Activated naive CD8-positive, alpha-beta T cell treated with anti-CD3 and anti-CD28 coated beads, Interleukin-2, amount 50 U/mL, for 24 hours (primary cell): ENCODE data around the gene RXRA.

Experiments
- ATAC-seq: fragments of 150-1000 bp; cut with Tn5 transposase; one replicate; pipeline ENCODE4 v1.10.0; 2021
- DNase-seq: peaks from one replicate; pipeline ENCODE4 v3.0.0; 2021
- H3K27ac Mint-ChIP-seq: one replicate; pipeline ENCODE4 v1.8.0; 2021; ENCODE audit warnings: mild to moderate bottlenecking, mixed read lengths
- H3K27me3 Mint-ChIP-seq: one replicate; pipeline ENCODE4 v1.8.0; 2021; ENCODE audit warnings: mixed read lengths
- H3K36me3 Mint-ChIP-seq: one replicate; pipeline ENCODE4 v1.8.0; 2021; ENCODE audit warnings: low read depth, mixed read lengths
- H3K4me1 Mint-ChIP-seq: one replicate; pipeline ENCODE4 v1.8.0; 2021; ENCODE audit warnings: mixed read lengths
- H3K4me3 Mint-ChIP-seq: one replicate; pipeline ENCODE4 v1.8.0; 2021; ENCODE audit warnings: mild to moderate bottlenecking, moderate library complexity, mixed read lengths
- H3K9me3 Mint-ChIP-seq: one replicate; pipeline ENCODE4 v1.8.0; 2021; ENCODE audit warnings: mixed read lengths

The RXRA gene

DNA sequence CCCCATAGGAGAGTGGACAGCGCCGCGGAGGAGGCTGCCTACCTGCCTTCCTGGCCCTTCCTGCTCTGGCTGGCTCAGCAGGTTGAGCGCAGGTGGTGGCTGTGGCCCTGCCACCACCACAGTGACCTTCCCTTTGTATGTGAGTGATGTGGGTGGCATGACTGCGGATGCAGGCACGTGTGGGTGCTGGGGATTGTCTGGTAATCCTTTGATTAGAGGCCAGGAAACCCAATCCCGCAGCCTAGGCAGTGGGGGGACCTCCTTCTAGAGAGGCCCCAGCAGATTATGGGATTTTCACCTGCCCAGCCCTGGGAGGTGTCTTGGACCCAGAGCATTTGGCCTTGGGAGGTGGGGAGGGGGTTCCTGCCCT, 16.5 kb downstream of the RXRA start:
- ATAC-seq (no peak), DNase-seq (no peak)
- Mint-ChIP-seq H3K27ac (no peak overlapping the region), H3K4me1 (peaks cover 16% of the 10 kb centered on the region), H3K4me3 (no peak overlapping the region), H3K36me3 (no peaks in the 10 kb centered on the region), H3K9me3 (no peaks in the 10 kb centered on the region), H3K27me3 (no peaks in the 10 kb centered on the region)

DNA sequence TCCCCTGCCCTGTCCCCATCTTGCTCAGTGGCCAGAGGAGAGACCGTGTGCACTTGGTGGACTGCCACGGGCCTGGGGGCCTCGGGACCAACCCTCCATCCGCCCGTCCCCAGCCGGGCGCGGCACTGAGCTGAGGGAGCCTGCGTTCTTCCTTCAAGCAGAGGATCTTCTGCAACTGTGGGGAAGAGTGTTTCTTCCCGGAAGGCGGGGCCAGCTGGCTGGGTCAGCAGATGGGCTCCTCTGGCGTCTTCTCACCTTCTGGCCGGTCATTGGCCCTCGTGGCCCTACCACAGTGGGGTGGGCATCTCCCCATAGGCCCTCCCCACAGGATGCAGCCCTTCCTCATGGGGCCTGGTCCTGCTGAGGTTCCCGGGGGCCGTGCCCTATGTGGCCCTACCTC, 17.4 kb downstream of the RXRA start:
- H3K4me3 Mint-ChIP-seq, result no peak overlapping the region
- no peaks in the 10 kb centered on the region for H3K9me3 Mint-ChIP-seq
- H3K36me3 Mint-ChIP-seq, result no peaks in the 10 kb centered on the region
- no peak for DNase-seq
- H3K27me3 Mint-ChIP-seq, result no peaks in the 10 kb centered on the region
- H3K27ac Mint-ChIP-seq, result no peak overlapping the region
- no peak for ATAC-seq
- peaks cover 16% of the 10 kb centered on the region for H3K4me1 Mint-ChIP-seq

DNA sequence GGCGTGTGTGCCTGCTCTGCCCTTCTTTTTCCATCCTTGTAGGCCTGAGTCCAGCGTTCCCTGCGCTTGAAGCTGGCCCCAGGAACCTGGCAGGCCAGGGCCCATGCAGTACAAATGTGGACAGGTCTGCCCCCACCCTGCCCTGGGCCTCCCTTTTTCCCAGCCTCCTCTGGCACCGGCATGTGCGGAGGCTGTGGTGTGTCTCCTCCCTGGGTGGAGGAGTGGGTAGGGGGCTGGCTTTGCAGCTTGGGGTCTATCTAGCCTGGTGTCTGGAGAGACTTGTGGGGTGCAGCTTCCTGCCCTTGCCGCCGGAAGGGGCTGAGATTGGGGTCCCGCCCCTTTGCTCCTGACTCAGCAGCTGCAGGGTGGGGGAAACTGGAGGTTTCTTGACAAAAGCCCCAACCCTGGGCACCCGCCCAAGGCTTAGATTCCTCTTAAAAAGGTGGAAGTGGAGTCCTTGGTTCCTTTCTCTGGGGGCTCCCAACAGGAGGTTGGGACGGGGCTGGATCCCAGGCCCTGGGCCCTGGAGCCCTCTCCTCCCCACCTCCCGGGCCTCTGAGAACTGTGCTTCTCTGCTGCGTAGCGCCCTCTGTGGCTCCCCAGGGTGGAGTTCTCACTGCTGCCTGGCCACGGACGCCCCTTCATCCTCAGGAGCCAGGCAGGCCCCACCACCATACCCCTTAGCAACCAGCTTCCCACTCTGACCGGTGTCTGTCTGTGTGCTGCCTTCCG, 18.0 kb downstream of the RXRA start:
- H3K4me1 Mint-ChIP-seq, result peaks cover 16% of the 10 kb centered on the region
- ATAC-seq, result peak; percentile 23
- no peaks in the 10 kb centered on the region for H3K9me3 Mint-ChIP-seq
- no peak overlapping the region for H3K4me3 Mint-ChIP-seq
- DNase-seq, result peak; percentile 53
- no peaks in the 10 kb centered on the region for H3K36me3 Mint-ChIP-seq
- H3K27ac Mint-ChIP-seq, result peak overlapping the region; percentile 60
- no peaks in the 10 kb centered on the region for H3K27me3 Mint-ChIP-seq

DNA sequence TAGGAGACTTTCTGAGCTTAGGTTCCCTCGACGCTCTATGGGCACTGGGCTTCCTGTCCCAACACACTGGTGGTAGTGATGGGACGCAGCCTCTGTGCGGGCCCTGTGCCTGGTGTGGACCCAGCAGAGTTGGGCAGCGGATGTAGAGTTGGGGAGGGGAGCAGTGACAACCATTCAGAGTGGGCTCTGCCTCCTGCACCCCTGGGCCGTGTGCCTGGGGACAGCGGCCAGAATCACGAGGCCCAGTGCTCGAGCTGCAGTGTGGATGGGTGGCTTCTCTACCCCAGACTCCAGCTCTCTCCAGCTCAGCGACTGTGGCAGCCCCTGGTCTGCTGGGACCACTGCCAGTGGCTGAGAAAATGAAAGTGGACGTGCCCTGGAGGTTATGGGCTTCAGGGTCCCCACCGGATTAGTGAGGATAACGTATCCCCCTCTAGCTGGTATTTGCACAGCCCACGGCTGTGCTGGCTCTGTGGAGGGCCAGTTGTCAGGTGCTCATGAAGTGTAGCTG, 18.6 kb downstream of the RXRA start:
- peak overlapping the region; percentile 60 for H3K27ac Mint-ChIP-seq
- no peak for DNase-seq
- H3K4me3 Mint-ChIP-seq, result no peak overlapping the region
- ATAC-seq, result peak; percentile 3
- no peaks in the 10 kb centered on the region for H3K27me3 Mint-ChIP-seq
- no peaks in the 10 kb centered on the region for H3K36me3 Mint-ChIP-seq
- H3K9me3 Mint-ChIP-seq, result no peaks in the 10 kb centered on the region
- peaks cover 16% of the 10 kb centered on the region for H3K4me1 Mint-ChIP-seq

DNA sequence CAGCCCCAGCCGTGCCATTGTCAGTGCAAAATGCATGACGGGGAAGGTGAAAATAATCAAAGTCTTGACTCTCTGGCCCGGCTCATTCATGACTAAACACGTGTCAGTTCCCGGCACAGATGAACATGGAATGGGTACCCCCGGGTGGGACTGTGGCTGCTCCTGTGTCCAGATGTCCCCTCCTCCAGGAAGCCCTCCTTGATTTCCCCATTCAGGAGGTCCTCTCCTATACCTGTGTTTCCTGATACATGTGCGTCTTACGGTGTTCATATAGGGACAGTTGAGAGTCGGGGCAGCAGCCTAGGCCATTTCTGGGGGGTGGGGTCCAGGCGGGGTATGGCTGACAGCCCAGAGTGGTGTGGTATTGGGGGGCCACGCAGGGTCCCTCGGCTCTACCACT, 19.5 kb downstream of the RXRA start:
- peaks cover 16% of the 10 kb centered on the region for H3K4me1 Mint-ChIP-seq

DNA sequence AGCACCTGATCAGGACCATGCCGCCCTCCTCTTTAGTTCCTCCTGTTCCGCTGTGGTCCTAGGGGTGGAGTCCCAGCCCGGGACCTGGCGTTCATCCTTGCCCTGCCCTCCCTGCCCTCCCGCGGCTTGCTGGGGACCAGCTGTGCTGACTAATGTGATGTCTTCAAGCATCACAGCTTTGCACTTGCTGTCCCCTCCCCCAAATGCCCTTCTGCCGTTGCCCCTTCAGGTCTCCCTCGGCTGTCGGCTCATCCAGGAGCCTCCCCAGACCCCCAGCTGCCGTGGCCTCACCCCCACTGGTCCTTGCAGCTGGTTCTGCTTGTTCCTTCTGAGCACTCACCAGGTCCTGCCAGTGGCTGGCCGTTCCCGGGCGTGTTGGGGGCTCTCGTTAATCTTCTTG, 19.9 kb downstream of the RXRA start:
- Mint-ChIP-seq H3K27me3 (no peaks in the 10 kb centered on the region), H3K9me3 (no peaks in the 10 kb centered on the region), H3K36me3 (no peaks in the 10 kb centered on the region), H3K27ac (no peak overlapping the region), H3K4me3 (no peak overlapping the region), H3K4me1 (peaks cover 16% of the 10 kb centered on the region)
- DNase-seq (no peak), ATAC-seq (no peak)

More for the DNA sequence above, 19.5 kb downstream of the RXRA start:
- no peaks in the 10 kb centered on the region for H3K36me3 Mint-ChIP-seq
- H3K9me3 Mint-ChIP-seq, result no peaks in the 10 kb centered on the region
- DNase-seq (no peak), ATAC-seq (no peak)
- H3K27ac Mint-ChIP-seq, result no peak overlapping the region
- no peak overlapping the region for H3K4me3 Mint-ChIP-seq
- no peaks in the 10 kb centered on the region for H3K27me3 Mint-ChIP-seq

DNA sequence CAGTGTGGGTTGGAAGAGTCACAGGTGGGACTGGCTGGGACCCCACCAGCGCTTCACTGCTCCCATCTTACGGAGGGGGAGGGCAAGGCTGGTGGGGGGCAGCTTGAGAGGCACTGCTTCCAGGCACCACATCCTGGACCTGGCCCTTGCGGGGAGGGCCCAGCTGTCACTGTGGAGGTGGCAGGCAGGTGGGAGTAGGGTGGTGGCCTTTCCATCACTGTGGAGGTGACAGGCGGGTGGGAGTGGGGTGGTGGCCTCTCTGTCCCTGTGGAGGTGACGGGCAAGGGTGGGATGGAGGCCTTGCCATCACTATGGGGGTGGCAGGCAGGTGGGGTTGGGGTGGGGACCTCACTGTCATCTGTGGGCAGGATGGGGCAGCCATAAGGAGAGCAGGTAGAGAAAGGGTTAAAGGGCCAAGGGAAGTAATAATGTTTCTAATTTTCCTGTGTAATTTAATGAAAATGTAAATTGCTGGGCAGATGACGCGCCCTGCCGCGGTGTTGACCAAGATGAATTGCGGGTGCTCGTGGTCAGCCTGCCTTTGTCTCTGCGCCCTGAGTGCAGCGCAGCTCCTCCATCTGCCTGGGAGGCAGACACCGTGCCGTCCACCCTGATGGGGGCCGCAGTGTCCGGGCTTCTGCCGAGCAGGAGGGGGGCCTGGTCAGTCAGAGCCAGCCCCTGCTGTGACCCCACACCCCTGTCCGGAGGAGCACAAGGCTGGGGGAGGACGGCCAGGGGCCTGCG, 20.8 kb downstream of the RXRA start:
- DNase-seq (no peak), ATAC-seq (no peak)
- Mint-ChIP-seq H3K27ac (no peak overlapping the region), H3K36me3 (no peaks in the 10 kb centered on the region), H3K4me1 (peaks cover 16% of the 10 kb centered on the region), H3K9me3 (no peaks in the 10 kb centered on the region), H3K4me3 (no peak overlapping the region), H3K27me3 (no peaks in the 10 kb centered on the region)

DNA sequence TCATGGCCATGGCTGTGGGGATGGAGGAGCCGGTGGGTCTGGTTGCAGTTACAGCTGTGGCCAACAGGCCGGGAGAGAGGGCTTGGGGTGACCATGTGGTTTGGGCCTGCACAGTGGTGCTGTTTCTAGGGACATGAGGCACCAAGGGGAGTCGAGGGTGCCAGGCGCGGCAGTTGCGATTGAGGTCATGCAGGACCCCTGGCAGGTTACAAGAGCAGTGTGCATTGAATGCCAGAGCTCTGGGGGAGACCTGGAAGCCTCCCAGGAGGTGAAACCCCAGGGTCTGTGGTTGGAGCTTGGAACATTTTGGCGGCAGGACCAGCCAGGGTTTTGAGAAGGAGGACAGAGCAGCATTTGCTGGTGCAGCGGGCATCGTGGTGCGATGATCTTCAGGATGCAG, 21.7 kb downstream of the RXRA start:
- Mint-ChIP-seq H3K27ac (no peak overlapping the region), H3K4me1 (peaks cover 13% of the 10 kb centered on the region), H3K4me3 (no peak overlapping the region), H3K9me3 (no peaks in the 10 kb centered on the region), H3K27me3 (no peaks in the 10 kb centered on the region), H3K36me3 (no peaks in the 10 kb centered on the region)
- ATAC-seq (no peak), DNase-seq (no peak)

DNA sequence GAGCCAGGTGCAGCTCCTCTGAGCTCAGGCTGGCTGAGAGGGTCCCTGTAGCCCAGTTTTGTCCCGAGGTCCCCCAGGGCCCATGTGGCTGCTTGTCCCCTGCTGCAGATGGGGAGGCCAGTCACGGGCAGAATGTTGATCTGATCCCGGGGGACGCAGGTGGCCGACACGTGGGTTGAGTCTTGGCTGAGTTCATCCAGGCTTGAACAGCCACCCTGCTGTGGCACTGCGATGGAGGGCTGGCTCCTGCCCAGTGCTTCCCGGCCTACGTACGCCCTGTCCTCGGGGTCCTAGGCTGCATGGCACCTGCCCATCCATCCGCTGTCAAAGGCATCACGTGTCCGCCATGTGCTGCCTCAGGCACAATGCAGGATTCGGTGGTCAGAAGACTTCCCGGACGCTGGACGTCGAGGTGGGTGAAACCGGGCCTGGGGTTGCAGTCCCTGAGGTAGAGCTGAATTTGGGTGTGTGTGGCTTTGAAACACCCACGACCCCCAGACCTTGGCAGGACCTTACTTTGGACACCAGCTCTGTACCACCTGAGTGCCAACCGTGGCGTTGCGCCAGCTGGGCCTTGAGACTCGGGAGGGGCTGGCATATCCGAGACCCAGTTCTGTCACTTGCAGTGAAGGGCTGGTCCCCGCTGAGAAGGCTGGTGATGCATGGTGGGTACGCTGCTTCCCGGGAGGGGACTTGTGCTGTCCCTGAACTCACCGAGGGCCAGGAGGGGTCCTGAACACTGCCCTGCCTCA, 22.3 kb downstream of the RXRA start:
- Mint-ChIP-seq H3K36me3 (no peaks in the 10 kb centered on the region), H3K27me3 (no peaks in the 10 kb centered on the region), H3K4me3 (no peak overlapping the region), H3K4me1 (peaks cover 10% of the 10 kb centered on the region), H3K27ac (no peak overlapping the region), H3K9me3 (no peaks in the 10 kb centered on the region)
- no peak for ATAC-seq
- no peak for DNase-seq

DNA sequence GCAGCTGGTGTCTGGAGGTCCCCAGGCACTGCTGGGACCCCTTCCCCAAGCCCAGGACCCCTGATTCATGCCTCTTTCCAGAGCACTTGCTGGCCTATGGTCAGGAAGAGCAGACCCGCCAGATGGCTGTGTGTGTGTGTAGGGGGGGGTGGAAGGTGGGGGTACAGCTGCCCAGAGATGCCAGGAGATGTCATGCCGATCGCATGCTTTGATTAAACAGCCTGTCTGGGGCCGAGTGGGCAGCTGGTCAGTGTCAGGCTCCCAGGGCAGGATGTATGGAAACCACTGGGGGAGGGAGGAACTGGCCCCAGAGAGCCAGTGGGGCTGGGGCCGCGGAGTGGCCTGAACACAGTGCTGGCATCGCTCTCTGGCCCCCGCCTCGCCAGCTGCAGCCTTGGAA, 23.7 kb downstream of the RXRA start:
- no peaks in the 10 kb centered on the region for H3K27me3 Mint-ChIP-seq
- no peaks in the 10 kb centered on the region for H3K4me1 Mint-ChIP-seq
- H3K4me3 Mint-ChIP-seq, result no peak overlapping the region
- DNase-seq (no peak), ATAC-seq (no peak)
- no peaks in the 10 kb centered on the region for H3K9me3 Mint-ChIP-seq
- no peak overlapping the region for H3K27ac Mint-ChIP-seq
- no peaks in the 10 kb centered on the region for H3K36me3 Mint-ChIP-seq

DNA sequence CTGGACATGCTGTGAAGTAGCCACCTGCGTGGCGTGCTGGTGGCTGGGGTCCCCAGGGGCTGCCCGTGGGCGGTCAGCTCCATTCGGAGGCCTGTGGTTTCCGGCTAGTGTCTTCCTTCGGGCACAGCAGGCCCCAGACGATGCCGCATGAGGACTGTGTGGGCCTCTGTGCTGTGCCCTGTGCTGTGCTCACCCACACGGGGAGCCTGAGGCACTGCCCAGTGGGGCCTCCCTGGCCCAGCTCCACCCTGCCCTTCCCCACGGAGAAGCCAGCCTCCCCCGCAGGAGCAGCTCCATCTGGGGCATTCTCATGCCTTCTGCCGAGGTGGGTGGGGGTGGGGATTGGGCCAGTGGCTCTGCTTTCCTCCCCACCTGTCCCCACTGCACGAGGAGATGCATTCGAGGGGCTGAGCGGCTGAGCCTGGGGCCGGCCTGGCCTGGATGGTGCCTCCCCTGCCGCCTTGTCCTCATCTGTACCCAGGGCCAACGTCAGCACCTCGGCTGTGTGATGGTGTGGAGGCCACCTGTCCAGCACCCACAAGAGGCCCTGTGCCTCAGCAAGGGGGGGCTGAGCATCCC, 24.2 kb downstream of the RXRA start:
- H3K9me3 Mint-ChIP-seq, result no peaks in the 10 kb centered on the region
- no peaks in the 10 kb centered on the region for H3K36me3 Mint-ChIP-seq
- DNase-seq, result no peak
- no peaks in the 10 kb centered on the region for H3K27me3 Mint-ChIP-seq
- ATAC-seq, result no peak
- no peaks in the 10 kb centered on the region for H3K4me1 Mint-ChIP-seq
- no peak overlapping the region for H3K4me3 Mint-ChIP-seq
- no peak overlapping the region for H3K27ac Mint-ChIP-seq

DNA sequence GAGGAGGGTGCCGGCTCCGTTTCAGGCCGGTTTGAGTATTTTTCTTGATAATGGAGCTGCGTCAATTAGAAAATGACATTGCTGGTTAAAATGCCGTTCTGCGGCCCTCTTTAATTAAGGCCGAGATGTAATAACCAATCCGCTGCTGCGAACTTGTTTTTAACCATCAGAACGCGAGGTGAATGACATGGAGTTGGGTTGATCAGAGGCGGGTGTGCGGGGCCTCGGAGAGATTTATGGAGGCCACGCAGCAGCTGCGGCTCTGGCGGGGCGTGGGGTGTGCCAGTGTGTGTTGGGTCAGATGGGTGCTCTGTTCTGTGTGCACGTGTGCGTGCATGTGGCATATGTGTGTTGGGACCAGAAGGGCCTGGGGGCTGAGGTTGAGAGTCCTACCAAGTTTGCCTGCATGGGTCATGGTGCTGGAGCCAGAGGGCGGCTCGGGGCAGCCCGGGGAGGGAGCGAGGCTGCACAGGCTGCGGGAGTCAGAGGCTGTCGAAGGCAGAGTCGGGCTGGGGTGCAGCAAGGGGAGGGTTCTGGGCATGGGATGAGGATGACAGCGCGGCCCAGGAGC, 25.4 kb downstream of the RXRA start:
- Mint-ChIP-seq H3K27me3 (no peaks in the 10 kb centered on the region), H3K9me3 (no peaks in the 10 kb centered on the region), H3K4me1 (no peaks in the 10 kb centered on the region), H3K4me3 (no peak overlapping the region), H3K27ac (no peak overlapping the region), H3K36me3 (no peaks in the 10 kb centered on the region)
- no peak for DNase-seq
- no peak for ATAC-seq

DNA sequence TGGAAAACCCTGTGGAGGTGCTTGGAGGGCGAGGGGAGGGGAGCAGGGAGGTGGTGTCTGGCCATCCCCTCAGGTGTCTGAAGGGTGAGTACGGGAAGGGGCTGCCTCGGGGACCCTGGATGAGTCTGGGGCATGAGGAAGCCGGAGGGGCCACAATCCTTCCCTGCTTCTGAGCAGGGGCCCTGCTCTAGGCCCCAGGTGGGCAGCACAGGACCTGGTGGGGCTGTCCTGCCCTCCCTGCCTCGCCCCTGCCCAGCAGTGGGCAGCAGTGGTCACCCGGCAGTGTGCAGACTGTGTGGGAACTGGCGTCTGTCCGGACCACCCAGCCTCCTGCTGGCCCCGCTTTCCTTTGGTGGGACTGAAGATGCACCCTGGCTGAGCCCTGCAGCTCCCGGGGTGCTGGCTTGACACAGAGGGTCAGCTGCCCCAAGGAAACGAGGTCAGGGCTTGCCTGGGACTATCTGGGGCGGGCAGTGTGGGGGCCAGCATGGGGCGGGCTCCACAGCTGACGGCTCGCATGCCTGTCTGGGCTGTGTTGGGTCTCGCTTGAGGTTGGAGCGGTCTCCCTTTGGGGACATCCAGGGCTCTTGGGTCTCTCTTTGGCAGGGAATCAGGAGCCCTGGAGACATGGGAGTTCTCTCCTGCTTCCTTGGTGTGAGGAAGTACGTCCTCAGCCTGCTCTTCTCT, 26.1 kb downstream of the RXRA start:
- Mint-ChIP-seq H3K4me3 (no peak overlapping the region), H3K36me3 (no peaks in the 10 kb centered on the region), H3K27ac (no peak overlapping the region), H3K27me3 (no peaks in the 10 kb centered on the region), H3K9me3 (no peaks in the 10 kb centered on the region), H3K4me1 (no peaks in the 10 kb centered on the region)
- ATAC-seq (no peak), DNase-seq (no peak)

DNA sequence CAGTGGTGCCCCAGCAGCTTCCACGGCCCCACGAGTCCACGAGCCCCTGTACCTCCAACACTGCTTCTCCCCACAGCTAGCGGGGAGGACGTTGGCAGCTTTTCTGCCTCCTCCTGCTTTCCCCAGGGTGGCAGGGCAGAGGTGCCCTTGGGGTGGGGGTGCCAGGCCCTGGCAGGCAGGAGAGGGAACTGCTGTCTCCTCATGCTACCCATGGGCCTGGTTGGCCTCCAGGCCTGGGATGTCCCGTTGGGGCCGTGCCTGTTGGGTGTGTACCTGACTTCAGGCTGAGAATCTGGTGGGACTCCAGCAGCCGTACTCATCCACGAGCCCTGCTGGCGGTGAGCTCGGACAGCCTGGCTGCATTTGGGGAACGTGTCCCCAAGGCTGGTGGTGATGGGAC, 27.3 kb downstream of the RXRA start:
- H3K27me3 Mint-ChIP-seq, result no peaks in the 10 kb centered on the region

More for the DNA sequence above, 27.3 kb downstream of the RXRA start:
- H3K27ac Mint-ChIP-seq, result no peak overlapping the region
- no peak overlapping the region for H3K4me3 Mint-ChIP-seq
- no peaks in the 10 kb centered on the region for H3K36me3 Mint-ChIP-seq
- DNase-seq (no peak), ATAC-seq (no peak)
- H3K4me1 Mint-ChIP-seq, result no peaks in the 10 kb centered on the region
- H3K9me3 Mint-ChIP-seq, result no peaks in the 10 kb centered on the region
